NCI-H69 (cell line): ENCODE data around the gene HIRA.
A peak's percentile ranks its signal among the peaks of the same experiment; 100 is the strongest.
"Not testable (repeated sequence)": the region's sequence is repeated elsewhere in the genome, so short reads cannot be mapped to it uniquely, and the experiment has no call there.

Experiments used
- DNase-seq: peaks from one replicate; lab custom pipeline; 2025; lab: John Stamatoyannopoulos, UW

The HIRA gene

DNA sequence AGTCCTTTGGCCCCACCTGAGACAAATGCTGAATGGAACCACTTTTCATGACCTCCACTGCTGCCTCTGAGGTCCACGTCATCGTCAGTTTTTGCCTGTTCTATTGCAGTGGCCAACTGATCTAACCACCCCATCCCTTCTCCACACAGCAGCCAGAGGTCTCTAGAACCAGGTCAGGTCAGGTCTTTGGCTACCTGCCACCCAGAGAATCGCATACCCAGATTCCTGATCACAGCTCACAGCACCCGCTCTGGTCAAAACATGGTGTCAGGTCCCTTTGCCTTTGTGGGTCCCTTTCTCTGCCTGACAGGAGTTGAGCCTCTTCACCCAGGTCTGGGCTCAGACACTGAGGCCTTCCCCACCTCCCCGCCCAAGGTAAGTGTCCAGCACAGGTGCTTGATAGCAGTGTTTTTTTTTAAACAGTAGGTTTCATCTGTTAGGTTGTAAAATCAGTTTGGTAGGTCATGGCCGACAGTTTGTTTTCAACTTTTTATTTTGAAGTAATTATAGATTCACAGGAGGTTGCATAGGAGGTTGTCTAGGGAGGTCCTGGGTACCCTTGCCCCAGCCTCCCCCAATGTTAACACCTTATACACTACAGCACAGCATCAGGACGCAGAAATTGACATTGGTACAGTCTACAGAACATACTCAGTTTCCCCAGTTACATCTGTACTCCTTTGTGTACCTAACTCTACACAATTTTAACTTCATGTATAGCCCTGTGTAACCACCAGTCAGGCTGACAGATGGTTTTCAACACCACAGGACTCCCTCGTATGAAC is 9.1 kb upstream of the HIRA start:
- no peak for DNase-seq

DNA sequence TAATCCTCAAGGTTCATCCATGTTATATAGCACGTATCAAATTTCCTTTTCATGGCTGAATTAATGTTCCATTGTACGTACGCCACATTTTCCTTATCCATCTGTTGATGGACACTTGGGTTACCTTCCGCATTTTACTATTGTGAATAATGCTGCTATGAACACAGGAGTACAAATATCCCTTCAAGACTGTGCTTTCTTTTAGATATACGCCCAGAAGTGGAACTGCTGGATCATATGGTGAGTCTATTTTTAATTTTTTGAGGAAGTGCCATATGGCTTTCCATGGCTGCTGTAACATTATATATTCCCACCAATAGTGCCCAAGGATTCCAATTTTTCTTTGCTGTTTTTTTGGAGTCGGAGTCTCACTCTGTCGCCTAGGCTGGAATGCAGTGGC is 6.8 kb upstream of the HIRA start:
- peak; percentile 25 for DNase-seq

DNA sequence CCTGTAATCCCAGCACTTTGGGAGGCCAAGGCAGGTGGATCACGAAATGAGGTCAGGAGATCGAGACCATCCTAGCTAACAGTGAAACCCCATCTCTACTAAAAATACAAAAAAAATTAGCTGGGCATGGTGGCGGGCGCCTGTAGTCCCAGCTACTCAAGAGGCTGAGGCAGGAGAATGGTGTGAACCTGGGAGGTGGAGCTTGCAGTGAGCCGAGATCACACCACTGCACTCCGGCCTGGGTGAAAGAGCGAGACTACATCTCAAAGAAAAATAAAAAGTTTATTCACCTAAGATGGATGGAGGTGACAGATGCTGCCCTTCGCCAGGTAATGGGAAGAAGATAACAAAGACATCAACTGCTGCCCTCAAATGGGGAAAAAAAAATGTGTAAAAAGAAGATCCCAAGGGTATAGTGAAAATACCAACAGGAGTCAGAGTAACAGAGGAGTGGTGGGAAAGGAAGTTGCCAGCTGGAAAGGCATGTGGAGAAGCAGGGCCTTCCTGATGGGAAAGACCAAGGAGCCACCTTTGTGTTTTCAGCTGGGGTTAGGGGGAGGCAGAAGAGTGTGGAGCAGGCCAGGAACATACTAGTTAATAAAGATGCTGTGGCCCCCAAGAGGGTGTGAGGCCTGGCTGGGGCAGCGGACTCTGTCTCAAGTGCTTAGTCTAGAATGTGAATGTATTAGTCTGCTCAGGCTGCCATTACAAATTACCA is 5.1 kb upstream of the HIRA start:
- DNase-seq, result not testable (repeated sequence)

DNA sequence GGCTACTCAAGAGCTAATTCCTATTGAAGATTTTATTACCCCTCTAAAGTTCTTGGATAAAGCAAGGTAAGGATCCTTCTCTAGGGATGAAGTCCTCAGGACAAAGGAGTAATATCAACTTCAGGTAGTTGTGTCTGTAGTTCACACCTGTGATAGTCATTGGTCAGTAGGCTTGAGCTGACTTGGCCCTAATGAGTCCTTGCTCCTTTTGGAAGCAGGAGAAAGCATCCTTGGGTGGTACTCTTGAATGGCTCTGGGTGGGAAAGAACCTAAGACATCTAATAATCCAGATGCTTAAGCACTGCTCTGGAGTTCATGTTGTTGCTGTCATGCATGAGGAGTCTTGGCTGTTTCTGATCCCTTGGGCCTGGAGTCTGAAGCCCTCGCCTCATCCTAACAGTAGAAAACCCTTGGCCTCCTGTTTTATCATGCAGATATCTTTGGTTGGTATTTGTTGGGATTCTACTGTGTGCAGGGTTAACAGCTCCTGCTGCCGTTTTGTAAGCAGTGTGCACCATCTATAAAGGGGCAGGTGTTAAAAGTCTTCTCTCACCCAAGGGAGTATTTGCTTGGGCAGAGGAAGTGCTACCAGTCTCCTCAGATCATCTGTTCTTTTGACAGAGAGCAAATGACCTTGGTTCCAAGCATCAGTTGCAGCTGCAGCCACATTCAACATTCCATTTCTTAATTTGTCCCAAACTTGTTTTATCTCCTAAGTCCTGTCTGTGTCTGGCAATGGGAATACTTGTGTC is 3.5 kb upstream of the HIRA start:
- no peak for DNase-seq

DNA sequence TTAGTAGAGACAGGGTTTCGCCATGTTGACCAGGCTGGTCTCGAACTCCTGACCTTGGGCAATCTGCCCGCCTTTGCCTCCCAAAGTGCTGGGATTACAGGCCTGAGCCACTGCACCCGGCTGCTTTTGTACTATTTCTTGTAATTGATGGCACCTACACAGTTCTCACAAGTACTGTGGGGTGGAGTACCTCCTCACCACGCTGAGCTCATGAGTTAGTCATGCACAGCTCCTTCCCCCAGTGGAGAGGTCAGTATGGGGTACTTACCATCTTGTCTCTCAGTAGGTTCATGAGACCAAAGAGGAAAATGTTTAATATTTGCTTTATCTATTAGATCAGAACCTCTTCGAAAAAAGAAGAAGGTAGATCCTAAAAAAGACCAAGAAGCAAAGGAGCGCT is 2.9 kb upstream of the HIRA start:
- no peak for DNase-seq

DNA sequence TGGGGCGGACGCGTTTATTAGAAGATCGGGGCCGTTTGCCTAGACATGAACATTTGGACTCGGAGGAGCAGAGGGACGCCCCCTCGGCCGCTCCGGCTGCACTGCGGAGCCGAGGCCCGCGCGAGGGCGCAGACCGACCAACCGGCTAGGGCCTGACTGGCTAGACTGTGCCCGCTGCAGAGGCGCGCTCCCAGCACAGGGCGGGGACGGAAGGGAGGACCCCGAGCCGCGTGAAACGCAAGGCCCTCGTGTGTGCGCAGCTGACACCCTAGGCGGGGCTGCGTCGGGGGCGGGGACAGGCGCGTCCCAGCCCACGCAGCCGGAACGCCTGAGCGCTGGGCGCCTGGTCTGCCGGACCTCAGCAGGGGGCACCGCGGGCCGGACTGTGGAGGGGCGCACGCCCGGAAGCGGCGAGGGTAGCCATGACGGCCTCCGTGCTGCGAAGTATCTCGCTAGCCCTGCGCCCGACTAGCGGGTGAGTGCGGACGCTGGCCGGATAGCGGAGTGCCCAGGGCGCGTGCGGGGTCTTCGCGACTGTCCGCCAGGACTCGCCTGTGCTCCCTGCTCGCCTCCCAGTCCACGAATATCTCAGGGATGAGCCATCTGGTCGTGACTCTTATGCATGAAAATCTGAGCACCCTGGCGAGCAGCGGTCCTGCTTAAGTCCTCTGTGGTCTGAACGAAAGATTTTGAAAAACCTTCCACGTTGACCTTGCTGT is 759 bp upstream of the HIRA start, which contains the start of gene MRPL40:
Gene MRPL40, plus strand, starts transcription at position 413 of the 719 bp plus-strand sequence. Its CDS starts 10 bp downstream, at position 423.
- peak; percentile 98 for DNase-seq

DNA sequence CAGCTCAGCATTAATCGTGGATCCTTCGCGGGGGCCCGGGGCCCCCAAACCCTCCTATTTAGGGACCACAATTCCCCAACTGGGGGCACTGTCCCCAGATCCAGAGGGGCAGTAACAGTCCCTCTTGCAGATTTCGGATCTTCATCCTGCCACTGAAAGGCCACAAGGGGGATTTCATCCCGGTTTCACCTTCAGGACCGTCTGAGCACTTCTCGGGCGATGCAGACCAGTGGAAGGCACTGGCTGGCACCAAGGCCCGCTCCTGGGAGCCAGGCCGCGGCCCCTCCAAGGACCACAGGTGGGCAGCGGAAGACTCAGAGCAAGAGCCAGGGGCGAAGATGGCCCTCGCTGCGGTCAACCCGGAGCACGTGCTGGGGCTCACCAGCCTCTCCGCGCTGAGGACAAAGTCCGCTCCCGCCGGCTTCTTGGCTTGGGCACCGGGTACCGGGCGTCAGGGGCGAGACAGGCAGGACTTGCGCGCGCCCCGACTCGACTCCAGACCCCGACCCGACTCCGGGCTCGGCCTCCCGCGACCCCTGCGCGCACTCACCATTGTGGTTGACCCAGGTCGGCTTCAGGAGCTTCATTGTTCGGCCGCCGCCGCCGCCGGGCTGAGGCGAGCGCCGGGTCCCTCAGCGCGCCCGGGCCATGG is 517 bp downstream of the HIRA start:
- peak; percentile 62 for DNase-seq

DNA sequence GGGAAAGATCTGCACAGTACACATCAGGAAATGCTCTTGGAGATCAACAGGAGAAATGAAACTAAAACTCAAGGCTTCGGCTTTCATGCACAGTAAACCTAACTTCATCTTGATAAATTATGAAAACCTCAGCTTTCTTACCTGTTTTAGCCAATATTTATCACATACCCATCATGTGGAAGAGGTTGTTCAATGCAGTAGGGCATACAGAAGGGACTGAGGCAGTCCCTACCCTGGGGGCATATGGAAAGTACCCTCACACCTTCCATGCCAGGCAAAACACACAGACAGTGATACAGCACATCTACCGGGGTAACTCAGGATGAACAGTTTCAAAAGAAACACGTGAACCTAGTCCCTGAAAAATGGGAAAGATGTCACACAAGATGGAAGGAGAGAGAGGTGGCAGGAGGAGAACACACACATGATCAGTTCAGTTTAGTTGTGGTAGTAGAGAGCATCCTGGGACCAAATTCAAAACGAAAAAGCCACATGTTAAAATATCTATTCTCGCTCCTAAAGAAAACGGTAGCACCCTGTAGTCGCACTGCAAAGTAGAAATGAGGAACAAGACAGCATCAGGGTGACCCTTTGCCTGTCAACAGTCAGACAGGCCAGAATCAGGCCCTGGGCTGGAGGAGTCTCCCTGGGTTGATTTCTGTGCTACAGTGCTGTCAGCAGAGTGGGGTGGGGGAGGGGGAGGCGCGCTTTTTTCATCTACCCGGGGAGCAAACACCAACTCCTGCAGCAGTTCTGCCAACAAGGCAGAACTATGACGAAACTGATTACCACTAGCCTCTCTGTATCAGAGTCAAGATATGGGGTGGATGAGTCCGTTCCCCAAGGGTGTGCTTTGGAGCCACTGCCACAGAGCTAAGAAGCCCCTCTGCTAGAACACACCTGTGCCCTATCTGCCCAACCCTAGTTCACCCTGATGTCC is 1.3 kb downstream of the HIRA start:
- peak; percentile 67 for DNase-seq

DNA sequence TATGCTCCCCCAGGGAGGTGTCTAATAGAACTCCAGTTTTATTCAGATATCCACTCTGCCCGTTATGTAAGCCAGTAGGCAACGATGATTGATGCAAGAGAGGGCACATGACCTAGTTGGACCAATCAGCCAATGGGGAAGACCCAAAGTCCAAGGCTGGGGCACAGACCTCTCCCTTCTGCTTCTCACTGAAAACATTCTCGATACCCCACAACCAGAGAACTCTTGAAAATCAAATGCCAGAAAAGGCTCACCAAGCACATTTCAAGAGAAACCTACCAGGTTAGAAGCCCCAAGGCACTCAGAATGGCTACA is 7.4 kb downstream of the HIRA start:
- no peak for DNase-seq

DNA sequence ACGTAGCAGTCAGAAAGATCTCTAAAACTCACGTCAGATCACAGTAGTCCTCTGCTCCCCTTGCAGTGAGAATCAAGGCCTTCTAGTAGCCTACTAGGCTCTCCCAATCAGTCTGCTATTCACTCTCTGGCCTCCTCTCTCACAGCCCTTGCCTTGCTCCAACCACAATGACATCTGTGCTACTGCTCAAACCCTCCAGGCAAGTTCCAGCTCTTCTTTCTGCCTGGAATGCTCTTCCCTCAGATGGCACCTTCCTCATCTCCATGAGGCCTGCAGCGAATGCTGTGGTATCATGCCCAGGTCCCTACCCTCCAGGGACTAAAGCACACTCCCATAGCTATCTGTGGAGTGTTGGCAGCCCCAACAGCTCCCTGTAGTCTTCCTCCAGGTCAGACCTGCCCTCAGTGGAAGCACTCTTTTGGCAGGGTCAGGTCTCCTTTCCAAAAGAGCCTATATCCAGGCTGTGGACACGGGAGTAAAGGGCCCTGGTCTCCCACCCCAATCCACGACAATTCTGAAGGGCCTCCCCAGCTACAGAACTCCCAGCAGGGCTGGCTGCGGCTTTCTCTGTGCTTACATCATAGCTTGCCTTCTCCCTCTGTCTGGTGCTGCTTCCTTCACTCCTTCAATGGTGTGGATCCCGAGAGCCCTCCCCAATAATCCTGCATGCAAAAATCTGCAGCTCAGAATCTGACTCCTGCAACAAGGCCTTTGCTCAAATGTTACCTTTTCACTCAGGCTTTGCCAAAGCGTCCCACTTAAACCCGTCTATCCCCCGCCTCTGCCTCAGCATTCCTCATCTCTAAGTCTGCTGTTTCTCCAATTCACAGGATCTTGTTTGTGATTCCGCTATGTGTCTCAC is 8.9 kb downstream of the HIRA start:
- DNase-seq, result no peak

DNA sequence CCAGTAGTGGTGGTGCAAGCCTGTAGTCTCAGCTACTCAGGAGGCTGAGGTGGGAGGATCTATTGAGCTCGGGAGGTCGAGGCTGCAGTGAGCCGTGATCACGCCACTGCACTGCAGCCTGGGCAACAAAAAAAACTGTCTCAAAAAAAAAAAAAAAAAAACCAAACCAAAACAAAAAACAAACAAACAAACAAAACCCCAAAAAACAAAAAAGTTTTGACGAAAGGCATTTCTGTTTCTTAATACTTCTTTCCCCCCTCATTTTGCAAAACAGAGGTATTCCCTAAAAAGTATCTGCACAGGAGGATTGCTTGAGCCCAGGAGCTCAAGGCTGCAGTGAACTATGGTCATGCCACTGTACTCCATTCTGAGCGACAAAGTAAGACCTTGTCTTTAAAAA is 11.2 kb downstream of the HIRA start:
- DNase-seq, result no peak

DNA sequence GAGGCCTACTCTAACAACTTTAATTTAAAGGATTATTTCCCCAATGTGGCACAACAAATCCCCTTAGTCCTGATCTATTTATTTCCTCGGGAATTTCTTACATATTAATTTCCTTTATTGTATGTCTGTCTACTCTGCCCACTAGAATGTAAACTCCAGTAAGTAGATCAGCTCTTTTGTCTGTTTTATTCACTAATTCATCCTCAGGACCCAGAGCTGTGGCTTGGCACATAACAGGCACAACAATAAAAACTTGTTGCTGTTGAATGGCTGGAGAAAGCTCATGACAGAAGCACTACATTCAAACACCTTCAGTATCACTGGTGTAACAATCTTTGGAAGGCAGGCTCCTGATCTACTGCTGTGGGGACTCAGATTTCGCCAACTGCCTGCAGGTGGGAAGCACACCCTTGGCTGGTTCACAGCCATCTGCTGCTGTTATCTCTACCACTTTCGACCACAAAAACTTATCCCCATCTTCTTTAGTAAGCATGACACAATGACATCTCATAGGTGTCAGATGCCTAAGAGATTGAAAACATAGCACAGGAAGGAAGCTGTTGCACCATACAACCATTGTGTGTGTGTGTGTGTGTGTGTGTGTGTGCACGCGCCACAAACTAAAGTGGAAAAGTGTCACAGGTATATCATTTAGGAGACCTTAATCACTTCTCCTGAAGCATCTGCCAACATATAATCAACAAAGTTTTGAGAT is 11.9 kb downstream of the HIRA start:
- DNase-seq, result peak; percentile 41

DNA sequence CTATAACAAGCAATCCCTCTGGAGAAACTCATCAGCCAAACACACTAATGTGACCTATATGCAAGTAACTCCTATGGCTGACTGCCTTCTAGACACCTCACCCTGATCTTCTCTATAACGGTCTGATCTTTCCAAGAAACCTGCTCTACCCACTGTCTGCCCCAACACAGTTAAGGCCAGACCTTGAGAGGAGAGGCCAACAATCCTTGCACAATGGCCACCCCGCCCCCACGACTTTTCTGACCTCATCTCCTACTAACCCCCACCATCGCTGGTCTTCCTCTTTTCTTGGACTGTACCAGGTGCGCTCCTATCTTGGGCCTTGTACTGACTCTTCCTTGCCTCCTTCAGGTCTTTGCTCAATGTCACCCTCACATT is 12.5 kb downstream of the HIRA start:
- DNase-seq, result no peak

DNA sequence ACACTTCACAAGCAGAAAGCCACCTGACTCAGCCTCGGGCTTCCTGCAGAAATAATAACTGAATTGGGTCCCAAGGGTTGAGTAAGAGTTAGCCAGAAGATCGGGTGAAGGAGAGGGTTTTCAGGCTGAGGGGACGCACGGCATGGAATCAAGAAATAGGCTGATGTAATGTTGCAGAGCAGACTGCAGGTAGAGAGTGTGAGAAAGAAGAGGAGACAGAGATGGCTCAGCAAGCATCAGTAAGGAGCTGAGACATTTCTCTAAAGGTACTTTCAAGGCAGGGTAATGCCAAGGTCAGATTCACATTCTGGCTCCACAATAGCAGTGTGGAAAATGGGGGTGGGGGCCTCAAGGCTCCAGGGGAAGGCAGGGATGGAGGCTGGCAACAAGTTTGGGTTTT is 18.6 kb downstream of the HIRA start:
- DNase-seq, result no peak

DNA sequence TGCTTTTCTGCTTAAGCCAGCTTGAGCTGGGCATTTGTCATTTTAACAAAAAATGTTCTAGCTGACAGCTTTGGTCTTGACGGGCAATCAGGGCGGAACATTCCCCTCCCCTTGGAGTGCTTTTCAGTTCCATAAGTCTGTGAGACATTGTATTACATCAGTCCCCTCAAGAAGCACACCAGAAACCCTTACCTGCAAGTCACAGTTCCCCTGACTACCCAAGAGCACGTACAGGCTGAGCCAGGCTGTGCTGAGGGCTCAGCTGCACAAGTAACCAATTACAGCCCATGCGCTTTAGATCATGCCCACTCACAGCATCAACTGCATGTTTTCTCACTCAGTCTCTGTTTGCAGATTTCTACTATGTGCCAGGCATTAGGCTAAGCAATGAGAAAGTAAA is 19.1 kb downstream of the HIRA start:
- DNase-seq, result no peak

DNA sequence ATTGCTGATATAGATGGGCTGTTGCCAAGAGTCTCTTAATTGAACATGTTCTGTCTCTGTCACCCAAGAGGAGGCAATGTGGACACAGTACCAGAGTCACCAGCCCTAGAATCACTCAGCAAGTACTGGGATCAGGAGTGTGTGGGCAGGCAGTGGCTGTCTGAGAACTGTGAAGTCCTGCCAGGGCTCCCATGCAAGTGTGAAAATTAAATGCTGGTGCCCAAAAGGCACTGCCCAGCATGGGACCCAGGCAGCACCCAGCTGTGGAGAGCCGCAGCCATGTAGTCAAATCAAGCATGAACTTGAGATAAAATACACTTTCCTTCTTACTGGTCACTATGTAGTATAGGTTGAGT is 19.9 kb downstream of the HIRA start:
- DNase-seq, result no peak

DNA sequence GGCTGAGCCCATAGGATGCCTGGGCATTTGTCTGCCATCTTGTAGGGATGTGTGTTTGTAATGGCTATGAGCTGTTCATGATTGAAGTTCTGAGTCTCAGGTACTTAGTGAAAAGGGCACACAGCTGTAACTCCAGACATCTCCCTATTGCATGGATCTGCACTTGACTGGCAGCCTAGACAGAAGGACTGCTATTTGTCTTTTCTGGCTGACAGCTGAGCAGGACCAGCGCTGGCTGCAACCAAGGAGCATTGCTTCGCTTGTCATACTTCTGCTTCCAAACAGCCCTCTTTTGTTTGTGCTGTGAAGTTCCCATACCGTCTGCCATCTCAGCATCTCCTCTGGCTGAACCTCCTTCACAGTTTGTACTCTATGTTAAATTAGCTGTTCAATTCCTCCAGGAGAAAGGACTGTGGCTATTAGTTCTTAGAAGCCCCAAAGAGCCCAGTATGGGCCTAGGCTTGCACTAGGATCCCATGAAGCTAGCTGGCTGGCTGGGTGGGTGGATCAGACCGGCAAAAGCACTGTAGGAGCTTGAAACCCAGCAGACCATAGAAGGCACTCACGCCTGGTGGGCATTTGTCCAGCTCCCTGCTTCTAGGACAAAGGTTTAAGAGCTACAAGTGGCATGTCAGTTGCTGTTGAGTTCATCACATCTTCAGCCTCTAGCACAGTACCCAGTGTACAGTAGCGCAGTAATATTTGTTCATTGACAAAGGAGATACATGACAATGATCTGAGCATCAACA is 20.4 kb downstream of the HIRA start:
- DNase-seq, result no peak
